ENCODE measurements around the gene FANCI. TPM values are rescaled to one million over a fixed set of nuclear protein-coding genes. Genes with fewer than 3 reads are reported as not detected.

The FANCI gene
- total RNA-seq (2022; extraction: Qiagen RNA extraction) = 50.6 to 68.4 TPM (median 60.8 TPM) in 5 replicates

GRCh38 chr15:89243691-89244573 is at the start of gene FANCI:
Gene FANCI, plus strand, starts transcription at chr15:89243979. Its CDS starts 3,669 bp downstream, at chr15:89247648.

GRCh38 chr15:89221543-89221942 is 22.2 kb upstream of the FANCI start, which contains the start of gene RLBP1:
Gene RLBP1, minus strand, starts transcription at chr15:89221579. Its CDS starts 2,604 bp downstream, at chr15:89218975.

GRCh38 chr15:89334510-89335297 is 90.9 kb downstream of the FANCI start, which contains the start of gene POLG:
Gene POLG, minus strand, starts transcription at chr15:89334824. Its CDS starts 1,070 bp downstream, at chr15:89333754.

Other genes starting within 250 kb of the FANCI start
- 102 to 214 TPM (median 176 TPM) in 5 replicates for gene ABHD2, start 155.5 kb upstream of the FANCI start, total RNA-seq (2022; extraction: Qiagen RNA extraction)
- not detected in 5 replicates for gene RLBP1, start 22.4 kb upstream of the FANCI start, total RNA-seq (2022; extraction: Qiagen RNA extraction)
- 40.7 to 59.3 TPM (median 54.6 TPM) in 5 replicates for gene POLG, start 90.8 kb downstream of the FANCI start, total RNA-seq (2022; extraction: Qiagen RNA extraction)

All from A549 treated with dexamethasone at 1 μM for 4 hours (cell line).